Stimulated activated CD4-positive, alpha-beta T cell treated with anti-CD3 and anti-CD28 coated beads, Interleukin-12 subunit alpha, Interleukin-12 subunit beta, amount 100 ng/mL, for 48 hours (primary cell): ENCODE measurements around the gene HOOK2.

ENCODE experiments used
- DNase-seq, 3 donors: peaks; one replicate each; pipeline ENCODE4 v3.0.0-alpha.2; 2020; ENCODE audit warnings: low read depth in 2 of 3, low spot score in 1 of 3

The HOOK2 gene

GRCh38 chr19:12783849-12784393 is 8.6 kb upstream of the HOOK2 start:
- DNase-seq: no peak

- peak; percentile 56 to 61 (median 60) for DNase-seq
Observed at GRCh38 chr19:12783291-12783848, 8.0 kb upstream of the HOOK2 start.

DNA sequence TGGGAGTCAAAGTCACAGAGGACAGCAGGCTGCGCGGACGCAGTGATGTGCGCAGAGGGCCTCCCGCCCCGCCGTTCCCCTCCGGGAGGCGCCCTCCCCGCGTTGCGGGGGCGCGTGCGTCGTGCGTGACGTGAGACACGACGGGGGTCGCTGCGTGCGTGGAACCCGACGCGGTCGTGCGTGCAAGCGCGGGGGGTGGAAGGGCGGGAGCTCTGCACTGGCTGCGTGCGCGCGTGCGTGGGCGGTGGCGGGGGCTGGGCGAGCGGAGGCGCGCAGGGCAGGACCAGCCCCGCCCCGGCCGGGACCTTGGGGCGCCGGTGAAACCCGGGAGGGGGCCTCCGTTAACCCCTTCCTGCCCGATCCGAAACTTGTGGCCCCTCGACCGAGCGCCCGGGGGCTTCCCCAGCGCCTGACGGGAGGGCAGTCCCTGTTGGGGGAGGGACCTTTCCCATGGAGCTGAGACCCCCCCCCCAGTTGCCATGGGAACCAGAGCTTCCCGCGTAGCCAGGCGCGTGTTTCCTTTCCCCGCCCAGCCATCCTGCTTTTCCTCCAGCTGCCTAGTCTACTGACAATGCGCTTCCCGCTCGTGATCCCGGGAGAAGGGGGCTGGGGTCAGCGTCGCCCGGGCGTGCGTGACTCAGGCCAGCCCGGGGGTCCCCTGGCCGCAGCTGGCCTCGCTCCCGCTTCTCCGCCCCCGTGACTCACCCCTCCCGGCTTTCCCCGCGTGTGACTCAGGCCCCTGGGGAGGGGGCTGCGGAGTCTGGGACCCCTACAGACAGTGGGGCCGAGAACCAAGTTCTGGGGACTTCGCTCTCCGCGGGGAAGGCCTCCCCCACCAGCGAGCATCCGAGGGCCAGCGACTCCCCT is 7.3 kb upstream of the HOOK2 start:
- DNase-seq: peak; percentile 77 to 87 (median 79)

- no peak for DNase-seq
Observed at GRCh38 chr19:12782174-12782423, 6.7 kb upstream of the HOOK2 start.

GRCh38 chr19:12779162-12779993 is 4.0 kb upstream of the HOOK2 start:
- DNase-seq: no peak

- no peak for DNase-seq
Observed at GRCh38 chr19:12778905-12779161, 3.5 kb upstream of the HOOK2 start.

- peak in 1 of 3 donors; percentile 22 for DNase-seq
Observed at GRCh38 chr19:12778017-12778904, 2.9 kb upstream of the HOOK2 start.

GRCh38 chr19:12777217-12778016 is 2.1 kb upstream of the HOOK2 start:
- DNase-seq: peak; percentile 65 to 87 (median 82)

DNA sequence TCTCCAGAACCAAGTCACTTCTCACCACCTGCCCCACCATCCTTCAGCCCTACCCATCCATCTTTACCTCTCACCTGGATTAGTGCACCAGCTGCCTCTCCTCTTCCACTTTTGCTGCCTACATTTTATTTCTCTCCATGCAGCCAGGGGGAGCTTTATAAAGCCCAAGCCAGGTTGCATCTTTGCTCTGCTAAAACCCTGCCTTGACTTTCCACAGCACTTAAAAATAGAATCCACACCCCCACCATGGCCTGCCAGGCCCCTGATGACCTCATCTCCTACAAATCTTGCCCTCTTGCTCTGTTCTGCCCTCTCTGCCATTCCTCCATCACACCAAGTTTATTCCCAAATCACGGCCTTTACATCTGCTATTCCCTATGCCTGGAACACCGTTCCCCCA is 1.8 kb downstream of the HOOK2 start:
- no peak for DNase-seq

DNA sequence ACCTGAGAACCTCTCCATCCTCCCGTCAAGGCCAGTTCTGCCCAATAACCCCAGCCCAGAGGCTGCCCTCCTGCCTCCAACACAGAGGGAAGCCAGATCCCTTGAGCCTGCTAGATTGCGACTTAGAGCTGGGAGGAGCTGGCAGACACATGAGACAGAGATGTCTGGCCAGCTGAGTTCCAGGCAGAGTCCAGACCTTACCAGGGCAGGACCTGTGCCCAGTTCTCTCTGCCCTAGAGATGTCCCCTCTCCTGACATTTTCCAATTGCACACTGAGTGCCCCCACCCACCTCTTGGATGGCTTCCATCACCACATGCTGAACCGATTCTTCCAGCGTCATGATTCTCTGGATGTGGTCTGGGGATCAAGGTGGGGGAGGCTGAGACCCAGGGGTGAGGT is 3.0 kb downstream of the HOOK2 start:
- no peak for DNase-seq

GRCh38 chr19:12770922-12771321 is 4.4 kb downstream of the HOOK2 start:
- no peak for DNase-seq

DNA sequence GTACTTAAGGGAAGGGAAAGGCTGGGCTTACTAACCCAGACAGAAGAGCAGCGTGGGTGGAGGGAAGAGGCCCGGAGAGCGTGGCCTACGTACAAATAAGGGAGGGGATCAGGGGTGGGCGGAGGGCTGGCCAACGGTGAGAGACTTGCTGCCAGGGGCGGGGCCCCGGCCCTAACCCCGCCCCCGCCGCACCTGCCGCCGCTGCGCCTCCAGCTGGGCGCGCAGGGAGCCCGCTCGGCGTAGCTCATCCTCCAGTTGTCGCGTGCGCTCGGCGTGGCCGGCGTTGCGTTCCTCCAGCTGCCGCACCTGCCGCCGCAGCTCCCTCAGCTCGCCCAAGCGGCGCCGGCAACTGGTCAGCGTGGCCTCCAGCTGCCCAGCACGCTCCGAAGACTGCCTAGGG is 5.7 kb downstream of the HOOK2 start:
- peak in 2 of 3 donors; percentile 43 to 64 for DNase-seq

GRCh38 chr19:12767666-12768065 is 7.7 kb downstream of the HOOK2 start:
- DNase-seq: no peak

DNA sequence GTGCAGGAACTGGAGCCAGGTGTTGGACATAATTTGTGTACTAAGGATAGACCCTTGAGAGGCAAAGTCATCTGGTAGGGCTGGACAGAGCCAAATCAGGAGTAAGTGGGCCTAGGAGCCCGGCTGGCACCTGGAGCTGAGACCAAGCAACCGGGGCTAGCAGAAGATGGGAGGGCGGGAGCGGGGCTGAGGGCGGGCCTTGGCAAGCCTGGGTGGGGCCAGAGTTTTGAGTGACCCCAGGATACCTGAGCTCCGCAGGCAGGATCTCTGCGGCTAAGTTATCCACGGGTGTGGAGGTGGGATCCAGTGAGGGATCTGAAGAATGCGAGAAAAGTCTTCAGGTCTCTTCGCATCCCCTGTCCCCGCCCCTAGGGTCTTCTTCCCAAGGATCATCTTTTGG is 8.2 kb downstream of the HOOK2 start:
- no peak for DNase-seq

- peak in 2 of 3 donors; percentile 56 to 81 for DNase-seq
Observed at GRCh38 chr19:12766051-12766521, 9.3 kb downstream of the HOOK2 start.

DNA sequence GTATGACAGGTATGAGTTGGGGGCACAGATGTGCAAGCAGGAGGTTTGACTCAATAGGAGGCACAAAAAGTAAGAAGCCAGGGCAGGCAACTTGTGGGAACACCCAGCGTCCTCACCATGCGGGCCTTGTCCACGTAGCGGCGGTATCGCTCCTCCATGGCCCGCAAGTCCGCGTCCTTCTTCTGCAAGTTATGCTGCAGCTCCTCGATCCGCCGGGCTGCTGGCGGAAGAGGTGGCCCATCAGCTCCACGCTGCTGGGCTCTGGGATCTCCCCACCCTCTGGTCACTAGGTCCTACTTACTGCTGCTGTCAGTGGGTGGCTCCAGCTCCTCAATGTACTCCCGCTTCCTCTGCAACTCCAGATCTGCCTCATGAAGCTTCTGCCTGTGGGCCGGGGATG is 10.7 kb downstream of the HOOK2 start:
- DNase-seq: no peak

GRCh38 chr19:12763100-12763499 is 12.3 kb downstream of the HOOK2 start:
- no peak for DNase-seq

GRCh38 chr19:12759686-12760085 is 15.7 kb downstream of the HOOK2 start:
- no peak for DNase-seq

GRCh38 chr19:12757544-12758274 is 17.6 kb downstream of the HOOK2 start:
- DNase-seq: peak in 2 of 3 donors; percentile 57 to 63
